Activated naive CD8-positive, alpha-beta T cell treated with anti-CD3 and anti-CD28 coated beads, Interleukin-2, amount 10 ng/mL, durations not matched to agents 7 days and 5 days (primary cell): Measurements from ENCODE around the gene RELA. TPM values are rescaled to one million over a fixed set of nuclear protein-coding genes. Genes with fewer than 3 reads are reported as not detected.
A peak's percentile ranks its signal among the peaks of the same experiment; 100 is the strongest.
"Not testable (repeated sequence)": the region's sequence is repeated elsewhere in the genome, so short reads cannot be mapped to it uniquely, and the experiment has no call there.

Source experiments
- ATAC-seq: fragments of 150-1000 bp; cut with Tn5 transposase; one replicate; pipeline ENCODE4 v1.10.0; 2021; ENCODE audit warnings: low read depth, moderate library complexity
- POLR2A ChIA-PET: fragments of 350-600 bp; sonication (Branson Sonifier 250); formaldehyde crosslinking; loops from one replicate; lab custom pipeline; 2021; ENCODE audit warnings: antibody characterized with exemption; lab: Charles Lee
- DNase-seq: peaks from one replicate; pipeline ENCODE4 v3.0.0; 2021
- H3K27ac Mint-ChIP-seq: one replicate; pipeline ENCODE4 v1.8.0; 2022; ENCODE audit warnings: mild to moderate bottlenecking, mixed read lengths
- H3K27me3 Mint-ChIP-seq: one replicate; pipeline ENCODE4 v1.8.0; 2022; ENCODE audit warnings: mild to moderate bottlenecking, moderate library complexity, mixed read lengths
- H3K36me3 Mint-ChIP-seq: one replicate; pipeline ENCODE4 v1.8.0; 2021; ENCODE audit warnings: mild to moderate bottlenecking, mixed read lengths
- H3K4me1 Mint-ChIP-seq: one replicate; pipeline ENCODE4 v1.8.0; 2021; ENCODE audit warnings: mixed read lengths
- H3K4me3 Mint-ChIP-seq: one replicate; pipeline ENCODE4 v1.8.0; 2022; ENCODE audit warnings: mild to moderate bottlenecking, moderate library complexity, mixed read lengths
- H3K9me3 Mint-ChIP-seq: one replicate; pipeline ENCODE4 v1.8.0; 2021; ENCODE audit warnings: mixed read lengths
- total RNA-seq, 2 experiments: library from RNA; stranded (reverse); gene quantifications; one replicate each; pipeline ENCODE4 v1.2.3, GENCODE V29; 2021

RELA gene
- total RNA-seq, 2 experiments from 2014 or later = 112 to 117 TPM

GRCh38 chr11:65660908-65661307 is 1.8 kb downstream of the RELA start:
- Mint-ChIP-seq H3K4me1 (peaks cover 31% of the 10 kb centered on the region), H3K36me3 (peaks cover 17% of the 10 kb centered on the region), H3K4me3 (peak overlapping the region; percentile 85)
- not testable (repeated sequence) for DNase-seq, ATAC-seq, H3K27ac Mint-ChIP-seq, H3K27me3 Mint-ChIP-seq, H3K9me3 Mint-ChIP-seq
- POLR2A ChIA-PET = interaction anchor here (0.6 to 4.2 kb wide), 4 partner anchors 8 to 114 kb away, joined by 4 to 57 read pairs (median 18); partner anchors contain the start of gene SIPA1

- no peak for ATAC-seq
- Mint-ChIP-seq H3K27ac (no peak overlapping the region), H3K4me1 (peaks cover 33% of the 10 kb centered on the region), H3K27me3 (no peaks in the 10 kb centered on the region), H3K9me3 (no peaks in the 10 kb centered on the region), H3K4me3 (peak overlapping the region; percentile 40), H3K36me3 (peaks cover 22% of the 10 kb centered on the region)
- POLR2A ChIA-PET = interaction anchor here (4.2 kb wide), 1 partner anchor 7 kb away, joined by 57 read pairs; no protein-coding TSS in a partner anchor
- DNase-seq = no peak
These were observed 2.7 kb downstream of the RELA start for GRCh38 chr11:65660038-65660437.

- no peak overlapping the region for H3K4me3 Mint-ChIP-seq
- no peak overlapping the region for H3K27ac Mint-ChIP-seq
- POLR2A ChIA-PET = interaction anchor here (1.1 kb wide), 2 partner anchors 13 to 41 kb away, joined by 3 read pairs; no protein-coding TSS in a partner anchor
- peaks cover 27% of the 10 kb centered on the region for H3K36me3 Mint-ChIP-seq
- H3K9me3 Mint-ChIP-seq = no peaks in the 10 kb centered on the region
- H3K27me3 Mint-ChIP-seq = no peaks in the 10 kb centered on the region
- H3K4me1 Mint-ChIP-seq = peaks cover 36% of the 10 kb centered on the region
- ATAC-seq = no peak
- no peak for DNase-seq
These were observed 4.3 kb downstream of the RELA start for GRCh38 chr11:65658174-65659021.

- Mint-ChIP-seq H3K4me3 (no peak overlapping the region), H3K9me3 (no peaks in the 10 kb centered on the region), H3K36me3 (peaks cover 27% of the 10 kb centered on the region), H3K27me3 (no peaks in the 10 kb centered on the region), H3K27ac (peak overlapping the region; percentile 14), H3K4me1 (peaks cover 44% of the 10 kb centered on the region)
- ATAC-seq (no peak), DNase-seq (no peak)
- POLR2A ChIA-PET = interaction anchor here (0.7 to 1.1 kb wide), 3 partner anchors 13 to 19 kb away, joined by 3 read pairs; no protein-coding TSS in a partner anchor
These were observed 5.3 kb downstream of the RELA start for GRCh38 chr11:65657426-65657825.

- POLR2A ChIA-PET = interaction anchor here (8.8 kb wide), 1 partner anchor 15 kb away, joined by 182 read pairs; the partner anchor contains the start of gene SIPA1
- Mint-ChIP-seq H3K27ac (peak overlapping the region; percentile 71), H3K4me3 (no peak overlapping the region), H3K9me3 (no peaks in the 10 kb centered on the region), H3K4me1 (peaks cover 50% of the 10 kb centered on the region), H3K36me3 (peaks cover 27% of the 10 kb centered on the region), H3K27me3 (no peaks in the 10 kb centered on the region)
- no peak for ATAC-seq
- no peak for DNase-seq
These were observed 7.0 kb downstream of the RELA start for GRCh38 chr11:65655570-65656332.

GRCh38 chr11:65654375-65655349 is 8.1 kb downstream of the RELA start:
- DNase-seq = no peak
- Mint-ChIP-seq H3K4me3 (peak overlapping the region; percentile 1), H3K27me3 (no peaks in the 10 kb centered on the region)

GRCh38 chr11:65653229-65654225 is 9.2 kb downstream of the RELA start:
- no peak for DNase-seq
- Mint-ChIP-seq H3K4me1 (peaks cover 36% of the 10 kb centered on the region), H3K27me3 (no peaks in the 10 kb centered on the region), H3K27ac (peak overlapping the region; percentile 92), H3K9me3 (no peaks in the 10 kb centered on the region), H3K36me3 (peaks cover 18% of the 10 kb centered on the region), H3K4me3 (peak overlapping the region; percentile 90)
- ATAC-seq = no peak
- POLR2A ChIA-PET = interaction anchor here (0.6 to 8.8 kb wide), 12 partner anchors 9 to 268 kb away, joined by 3 to 182 read pairs (median 4); partner anchors contain the start of genes KAT5, MAP3K11, PCNX3 and RELA

More at GRCh38 chr11:65654375-65655349, 8.1 kb downstream of the RELA start:
- Mint-ChIP-seq H3K9me3 (no peaks in the 10 kb centered on the region), H3K4me1 (peaks cover 41% of the 10 kb centered on the region), H3K36me3 (peaks cover 22% of the 10 kb centered on the region), H3K27ac (peak overlapping the region; percentile 71)
- no peak for ATAC-seq
- POLR2A ChIA-PET = interaction anchor here (1.2 to 8.8 kb wide), 4 partner anchors 8 to 40 kb away, joined by 3 to 182 read pairs (median 40); partner anchors contain the start of genes MAP3K11, PCNX3, RELA and SIPA1

- peaks cover 36% of the 10 kb centered on the region for H3K4me1 Mint-ChIP-seq
- ATAC-seq (peak; percentile 88), DNase-seq (peak; percentile 99)
- H3K4me3 Mint-ChIP-seq = peak overlapping the region; percentile 90
- H3K9me3 Mint-ChIP-seq = no peaks in the 10 kb centered on the region
- POLR2A ChIA-PET = interaction anchor here (0.6 to 8.8 kb wide), 13 partner anchors 10 to 269 kb away, joined by 3 to 182 read pairs (median 4); partner anchors contain the start of genes KAT5, MAP3K11, PCNX3 and RELA
- H3K36me3 Mint-ChIP-seq = peaks cover 19% of the 10 kb centered on the region
- no peaks in the 10 kb centered on the region for H3K27me3 Mint-ChIP-seq
- H3K27ac Mint-ChIP-seq = peak overlapping the region; percentile 92
These were observed 10.0 kb downstream of the RELA start for GRCh38 chr11:65652511-65653228.

GRCh38 chr11:65651589-65652510 is 10.9 kb downstream of the RELA start:
- ATAC-seq (no peak), DNase-seq (no peak)
- H3K4me3 Mint-ChIP-seq = peak overlapping the region; percentile 75
- peaks cover 18% of the 10 kb centered on the region for H3K36me3 Mint-ChIP-seq
- peak overlapping the region; percentile 78 for H3K27ac Mint-ChIP-seq
- H3K9me3 Mint-ChIP-seq = no peaks in the 10 kb centered on the region
- H3K27me3 Mint-ChIP-seq = no peaks in the 10 kb centered on the region
- POLR2A ChIA-PET = interaction anchor here (0.5 to 8.8 kb wide), 8 partner anchors 10 to 1641 kb away, joined by 3 to 182 read pairs (median 6); partner anchors contain the start of genes MAP3K11, PCNX3, RELA and SIPA1
- H3K4me1 Mint-ChIP-seq = peaks cover 33% of the 10 kb centered on the region

- ATAC-seq (no peak), DNase-seq (no peak)
- Mint-ChIP-seq H3K36me3 (peaks cover 16% of the 10 kb centered on the region), H3K27me3 (no peaks in the 10 kb centered on the region), H3K4me1 (peaks cover 29% of the 10 kb centered on the region), H3K9me3 (no peaks in the 10 kb centered on the region), H3K4me3 (peak overlapping the region; percentile 75), H3K27ac (peak overlapping the region; percentile 78)
- POLR2A ChIA-PET = interaction anchor here (3.9 to 8.8 kb wide), 2 partner anchors 10 to 11 kb away, joined by 57 to 182 read pairs; partner anchors contain the start of genes RELA and SIPA1
These were observed 11.5 kb downstream of the RELA start for GRCh38 chr11:65651339-65651588.
